Lung microvascular endothelial cell (primary cell): Measurements from ENCODE around the gene GRAMD1C. TPM values are rescaled to one million over a fixed set of nuclear protein-coding genes. Genes with fewer than 3 reads are reported as not detected.
"Not testable (repeated sequence)": the region's sequence is repeated elsewhere in the genome, so short reads cannot be mapped to it uniquely, and the experiment has no call there.

ENCODE experiments used
- DNase-seq, 2 donors: peaks; one replicate each; pipeline versions ENCODE4 v3.0.0 to v3.0.0-alpha.2; 2010; ENCODE audit warnings: low read depth in 2 of 2
- total RNA-seq: library from RNA; depleted of rRNA; stranded (reverse); fragments of >200 nt; gene quantifications from 2 replicates; pipeline ENCODE4 v1.2.1, GENCODE V29; 2014

GRAMD1C gene
- total RNA-seq, 1 donor from 2014 or later: 25.6 TPM

- not testable (repeated sequence) for DNase-seq
Measured at GRCh38 chr3:113850391-113850790, 11.8 kb downstream of the GRAMD1C start.

DNA sequence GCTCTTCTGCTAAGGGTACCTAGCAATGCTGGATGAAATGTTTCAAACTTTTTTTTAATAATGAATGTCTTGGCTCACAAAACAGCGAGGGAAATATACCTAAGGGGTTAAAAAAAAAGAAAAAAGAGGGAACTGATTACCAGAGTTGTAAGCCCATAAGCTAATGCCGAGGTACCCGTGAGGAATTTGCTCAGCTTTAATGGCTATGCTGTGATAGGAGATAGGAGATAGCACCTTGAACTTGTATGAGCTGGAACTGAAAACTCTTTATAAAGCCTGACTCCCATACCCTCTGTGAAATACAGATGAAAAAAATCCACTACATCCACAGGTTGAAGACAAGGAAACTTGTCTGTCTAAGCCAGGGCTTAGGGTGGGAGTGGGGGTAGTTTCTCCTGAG is 13.9 kb downstream of the GRAMD1C start:
- DNase-seq: no peak

GRCh38 chr3:113867506-113867905 is 28.9 kb downstream of the GRAMD1C start:
- DNase-seq: peak in 1 of 2 donors; percentile 10

DNA sequence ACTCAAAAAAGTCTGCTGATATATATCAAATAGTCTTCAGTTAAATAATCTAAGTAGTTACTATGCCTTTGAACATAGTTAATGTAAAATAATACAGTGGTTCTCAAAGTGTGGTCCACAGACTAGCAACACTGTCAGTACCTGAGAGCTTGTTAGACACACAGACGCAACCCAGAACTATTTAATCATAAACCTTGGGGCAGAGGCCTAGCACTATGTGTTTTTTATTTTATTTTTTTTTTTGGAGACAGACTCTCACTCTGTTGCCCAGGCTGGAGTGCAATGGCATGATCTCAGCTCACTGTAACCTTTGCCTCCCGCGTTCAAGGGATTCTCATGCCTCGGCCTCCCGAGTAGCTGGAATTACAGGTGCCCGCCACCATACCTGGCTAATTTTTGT is 34.7 kb downstream of the GRAMD1C start:
- DNase-seq: no peak

GRCh38 chr3:113873814-113874526 is 35.4 kb downstream of the GRAMD1C start:
- no peak for DNase-seq

GRCh38 chr3:113878403-113878802 is 39.8 kb downstream of the GRAMD1C start:
- DNase-seq: no peak

DNA sequence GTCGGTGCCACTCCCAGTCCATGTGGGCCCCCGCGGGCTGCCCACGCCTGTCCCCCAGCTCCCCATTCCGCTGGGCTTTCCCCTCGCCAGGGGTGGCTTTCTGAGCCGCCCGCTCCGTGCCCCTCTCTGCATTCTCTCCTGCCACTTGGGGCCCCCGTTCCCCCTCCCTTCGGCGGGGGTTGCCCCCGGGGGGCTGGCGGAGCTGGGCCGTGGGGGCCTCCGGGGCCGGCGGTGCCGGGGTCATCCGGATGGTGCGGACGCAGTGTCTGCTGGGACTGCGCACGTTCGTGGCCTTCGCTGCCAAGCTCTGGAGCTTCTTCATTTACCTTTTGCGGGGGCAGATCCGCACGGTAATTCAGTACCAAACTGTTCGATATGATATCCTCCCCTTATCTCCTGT is 46.5 kb downstream of the GRAMD1C start:
- DNase-seq: no peak

- DNase-seq: peak in 1 of 2 donors; percentile 3
Measured at GRCh38 chr3:113890256-113890900, 51.8 kb downstream of the GRAMD1C start.

- DNase-seq: no peak
Measured at GRCh38 chr3:113894927-113895326, 56.3 kb downstream of the GRAMD1C start.

DNA sequence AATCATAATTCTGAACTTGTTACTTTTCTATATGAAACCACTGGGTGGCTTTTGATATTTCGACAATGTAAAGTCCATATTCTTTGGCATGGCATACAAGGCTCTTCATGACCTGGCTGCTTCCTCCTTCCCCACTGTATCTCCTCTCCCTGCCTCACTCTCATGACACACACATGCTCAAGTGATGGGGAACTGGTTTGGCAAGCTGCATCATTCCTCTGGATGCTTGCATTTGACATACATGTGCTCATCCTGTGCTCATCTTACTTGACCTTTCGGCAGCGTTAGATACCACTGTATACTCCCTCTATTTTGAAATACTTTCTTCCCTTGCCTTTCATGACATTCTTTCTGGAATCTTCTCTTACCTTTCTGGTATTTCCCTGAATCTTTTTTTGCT is 57.4 kb downstream of the GRAMD1C start:
- DNase-seq: no peak

GRCh38 chr3:113896930-113897329 is 58.3 kb downstream of the GRAMD1C start:
- DNase-seq: no peak

GRCh38 chr3:113897373-113897777 is 58.8 kb downstream of the GRAMD1C start:
- DNase-seq: peak in 1 of 2 donors; percentile 4

GRCh38 chr3:113898892-113899291 is 60.3 kb downstream of the GRAMD1C start:
- no peak for DNase-seq

- DNase-seq: no peak
Measured at GRCh38 chr3:113906568-113907140, 68.1 kb downstream of the GRAMD1C start.

- DNase-seq: no peak
Measured at GRCh38 chr3:113908133-113908532, 69.5 kb downstream of the GRAMD1C start.

GRCh38 chr3:113910966-113911365 is 72.4 kb downstream of the GRAMD1C start:
- DNase-seq: no peak

GRCh38 chr3:113912552-113913236 is 74.1 kb downstream of the GRAMD1C start:
- peak; percentile 64 to 84 for DNase-seq

DNA sequence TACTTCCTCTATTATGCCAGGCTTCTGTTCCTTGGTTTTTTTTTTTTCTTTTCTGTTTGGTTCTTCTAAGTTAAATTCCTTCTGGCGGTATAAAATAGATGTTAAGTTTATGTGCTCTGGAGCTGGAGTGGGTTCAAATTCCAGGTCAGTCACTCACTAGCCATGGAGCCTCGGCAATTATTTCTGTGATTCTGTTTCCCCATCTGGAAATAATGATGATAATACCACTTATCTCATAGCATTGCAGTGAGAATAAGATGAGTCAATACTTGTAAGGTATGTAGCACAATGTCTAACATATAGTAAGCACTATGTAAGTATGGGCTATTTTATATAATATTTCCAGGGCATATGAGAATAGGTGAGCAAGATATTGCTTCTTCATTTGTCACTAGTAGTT is 76.1 kb downstream of the GRAMD1C start:
- no peak for DNase-seq

- DNase-seq: no peak
Measured at GRCh38 chr3:113927556-113927955, 89.0 kb downstream of the GRAMD1C start.

DNA sequence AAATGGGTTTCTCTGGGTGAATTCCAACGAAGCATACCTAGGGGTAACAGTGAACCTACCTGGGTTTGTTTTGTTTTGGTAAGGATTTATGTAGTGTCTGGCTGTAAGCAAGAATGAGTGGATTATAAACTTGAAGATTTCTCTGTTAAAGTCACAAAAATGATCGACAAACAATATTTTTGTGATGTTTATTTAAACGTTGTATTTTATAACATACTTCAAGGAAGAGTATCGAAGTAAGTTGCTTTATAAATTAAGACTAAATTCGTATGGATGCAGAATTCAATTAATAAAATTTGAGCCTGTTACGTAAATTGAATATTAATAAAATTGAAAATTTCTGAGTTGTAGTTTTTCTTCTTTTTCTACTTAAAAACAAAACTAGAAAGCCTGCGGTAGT is 108.2 kb downstream of the GRAMD1C start:
- no peak for DNase-seq

DNA sequence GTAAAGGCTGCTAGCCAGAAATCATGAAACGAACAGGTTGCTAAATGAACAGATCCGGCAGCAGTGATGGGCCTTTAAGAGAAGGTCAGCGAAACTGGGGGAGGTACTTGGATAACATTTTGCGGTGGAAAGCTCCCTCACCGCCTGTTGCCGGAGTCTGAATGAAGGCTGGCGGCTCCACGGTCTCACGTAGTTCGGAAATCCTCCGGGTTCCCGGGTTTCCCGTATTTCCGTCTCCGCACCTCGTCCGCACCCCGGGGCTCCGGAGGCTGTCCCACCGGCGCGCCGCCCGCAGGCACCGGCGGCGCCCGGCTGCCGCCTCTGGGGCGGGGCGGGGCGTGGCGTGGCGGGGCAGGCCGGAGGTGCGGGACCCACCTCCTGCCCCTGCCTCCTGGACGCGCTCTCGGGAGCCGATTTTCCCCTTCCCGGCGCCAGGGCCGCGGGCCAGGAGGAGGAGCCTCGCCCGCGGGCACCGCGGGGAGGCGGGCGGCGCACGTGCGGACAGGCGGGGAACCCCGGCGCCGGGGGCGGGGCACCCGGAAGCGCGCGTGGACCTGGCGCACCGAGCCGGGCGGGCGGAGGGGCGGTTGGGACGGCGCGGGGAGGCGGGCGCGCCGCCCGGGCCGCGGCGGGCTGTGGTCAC is 108.9 kb downstream of the GRAMD1C start, which contains the start of gene ZDHHC23:
TSS of gene ZDHHC23 (plus strand) at position 642 of the 643 bp plus-strand sequence. CDS start 790 bp downstream, outside the sequence.
- DNase-seq: peak; percentile 35 to 87
